Progenitor cell of endocrine pancreas (in vitro differentiated cells): ENCODE results near the gene CEACAM4. TPM values are rescaled to one million over a fixed set of nuclear protein-coding genes. Genes with fewer than 3 reads are reported as not detected.
"Not testable (repeated sequence)": the region's sequence is repeated elsewhere in the genome, so short reads cannot be mapped to it uniquely, and the experiment has no call there.

Experiments
- DNase-seq: peaks from one replicate; pipeline ENCODE4 v3.0.0; 2021; ENCODE audit warnings: low spot score; ENCODE audit not compliant: unreplicated experiment
- H3K27ac Mint-ChIP-seq: 2 replicates; pipeline ENCODE4 v1.8.0; 2021; ENCODE audit warnings: mild to moderate bottlenecking, moderate library complexity, mixed read lengths
- H3K27me3 Mint-ChIP-seq: 2 replicates; pipeline ENCODE4 v1.8.0; 2021; ENCODE audit warnings: mixed read lengths
- H3K36me3 Mint-ChIP-seq: 2 replicates; pipeline ENCODE4 v1.8.0; 2022; ENCODE audit warnings: mixed read lengths; ENCODE audit not compliant: insufficient read depth
- H3K4me1 Mint-ChIP-seq: 2 replicates; pipeline ENCODE4 v1.8.0; 2021; ENCODE audit warnings: low read depth, mixed read lengths
- H3K4me3 Mint-ChIP-seq: 2 replicates; pipeline ENCODE4 v1.8.0; 2021; ENCODE audit warnings: low read depth, mild to moderate bottlenecking, moderate library complexity, mixed read lengths
- H3K9me3 Mint-ChIP-seq: 2 replicates; pipeline ENCODE4 v1.8.0; 2021; ENCODE audit warnings: low read depth, mixed read lengths
- CTCF ChIP-seq: fragments of 200-600 bp; sonication (generic); IDR thresholded peaks from one replicate; pipeline ENCODE4 v1.5.0; 2021; ENCODE audit warnings: antibody characterized with exemption, mild to moderate bottlenecking; ENCODE audit not compliant: unreplicated experiment
- total RNA-seq: library from RNA; stranded (reverse); gene quantifications from 2 replicates; pipeline ENCODE4 v1.2.1, GENCODE V29; 2021

Gene CEACAM4
- total RNA-seq, 1 donor from 2014 or later = not detected

GRCh38 chr19:41586064-41586463, 40.8 kb downstream of the CEACAM4 start:
- Mint-ChIP-seq H3K36me3 (peaks cover 3% of the 10 kb centered on the region), H3K27ac (no peak overlapping the region), H3K4me3 (no peak overlapping the region), H3K4me1 (no peaks in the 10 kb centered on the region), H3K9me3 (peaks cover 53% of the 10 kb centered on the region), H3K27me3 (no peaks in the 10 kb centered on the region)
- TF ChIP-seq CTCF = no peak
- DNase-seq = no peak

- H3K4me3 Mint-ChIP-seq = no peak overlapping the region
- TF ChIP-seq CTCF = no peak
- no peaks in the 10 kb centered on the region for H3K27me3 Mint-ChIP-seq
- H3K36me3 Mint-ChIP-seq = peaks cover 3% of the 10 kb centered on the region
- H3K27ac Mint-ChIP-seq = no peak overlapping the region
- peaks cover 56% of the 10 kb centered on the region for H3K9me3 Mint-ChIP-seq
- H3K4me1 Mint-ChIP-seq = no peaks in the 10 kb centered on the region
- no peak for DNase-seq
Measured at GRCh38 chr19:41584931-41585330, 41.9 kb downstream of the CEACAM4 start.

- Mint-ChIP-seq H3K27ac (no peak overlapping the region), H3K27me3 (no peaks in the 10 kb centered on the region), H3K9me3 (peaks cover 51% of the 10 kb centered on the region), H3K4me1 (no peaks in the 10 kb centered on the region), H3K4me3 (no peak overlapping the region), H3K36me3 (peaks cover 3% of the 10 kb centered on the region)
- no peak for DNase-seq
- no peak for TF ChIP-seq CTCF
Measured at GRCh38 chr19:41584260-41584810, 42.5 kb downstream of the CEACAM4 start.

GRCh38 chr19:41582577-41583182, 44.2 kb downstream of the CEACAM4 start:
- peaks cover 47% of the 10 kb centered on the region for H3K9me3 Mint-ChIP-seq
- H3K27me3 Mint-ChIP-seq, H3K36me3 Mint-ChIP-seq, DNase-seq, H3K27ac Mint-ChIP-seq, H3K4me3 Mint-ChIP-seq, H3K4me1 Mint-ChIP-seq: not testable (repeated sequence)

GRCh38 chr19:41581068-41581467, 45.8 kb downstream of the CEACAM4 start:
- not testable (repeated sequence) for H3K4me3 Mint-ChIP-seq, H3K36me3 Mint-ChIP-seq, DNase-seq, H3K27me3 Mint-ChIP-seq, H3K27ac Mint-ChIP-seq, H3K4me1 Mint-ChIP-seq
- H3K9me3 Mint-ChIP-seq = peaks cover 53% of the 10 kb centered on the region

GRCh38 chr19:41578886-41579285, 48.0 kb downstream of the CEACAM4 start:
- Mint-ChIP-seq H3K36me3 (no peaks in the 10 kb centered on the region), H3K27ac (no peak overlapping the region), H3K27me3 (no peaks in the 10 kb centered on the region), H3K4me1 (no peaks in the 10 kb centered on the region), H3K4me3 (no peak overlapping the region), H3K9me3 (peaks cover 48% of the 10 kb centered on the region)
- TF ChIP-seq CTCF = no peak
- DNase-seq = no peak
